AG09319 (cell line): ENCODE results near the gene SEC22A.

Experiments
- DNase-seq: peaks from one replicate; pipeline ENCODE4 v3.0.0-alpha.2; 2010; ENCODE audit warnings: low read depth; ENCODE audit errors: extremely low read depth
- TF ChIP-seq, protein P1 (sequence below): IDR thresholded peaks from 2 replicates; pipeline ENCODE4 v1.5.1; 2011; ENCODE audit warnings: low read depth, mild to moderate bottlenecking, inconsistent platforms, low read length, moderate library complexity

Gene SEC22A

DNA sequence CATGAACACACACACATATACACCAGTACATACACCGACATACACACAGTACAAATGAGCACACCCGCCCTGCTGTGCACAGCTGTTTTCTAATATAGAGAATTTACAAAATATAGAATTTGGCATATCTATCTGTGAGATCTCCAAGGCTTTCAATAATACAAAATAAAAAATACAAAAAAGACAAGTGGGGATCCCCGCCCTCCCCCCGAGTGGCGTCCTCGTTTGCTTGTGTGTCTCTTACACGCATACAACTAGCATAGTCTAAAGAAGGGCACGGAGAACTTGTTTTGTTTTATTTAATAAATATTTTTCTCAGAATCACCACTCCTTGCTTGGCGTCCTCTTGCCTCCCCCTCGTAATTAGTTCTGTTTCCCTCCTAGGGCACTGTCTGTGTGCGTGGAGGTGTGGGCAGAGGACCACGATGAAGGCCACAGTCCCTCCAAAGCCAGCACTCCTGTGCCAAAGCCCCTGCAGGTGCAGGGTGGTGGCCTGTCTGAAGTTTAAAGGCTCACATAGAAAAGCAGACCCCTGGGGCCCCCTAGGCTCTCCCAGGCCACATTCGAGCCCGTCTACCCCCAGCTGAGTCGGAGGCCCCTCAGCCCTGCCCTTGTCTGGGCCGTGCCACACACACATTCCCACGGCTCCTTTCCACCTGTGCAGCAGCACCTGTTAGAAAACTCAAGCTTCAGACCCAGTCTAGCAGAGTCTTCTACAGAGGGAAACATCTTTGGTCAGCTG lies 82.1 kb downstream of the SEC22A start:
- DNase-seq, result no peak
- TF ChIP-seq, protein P1, sequence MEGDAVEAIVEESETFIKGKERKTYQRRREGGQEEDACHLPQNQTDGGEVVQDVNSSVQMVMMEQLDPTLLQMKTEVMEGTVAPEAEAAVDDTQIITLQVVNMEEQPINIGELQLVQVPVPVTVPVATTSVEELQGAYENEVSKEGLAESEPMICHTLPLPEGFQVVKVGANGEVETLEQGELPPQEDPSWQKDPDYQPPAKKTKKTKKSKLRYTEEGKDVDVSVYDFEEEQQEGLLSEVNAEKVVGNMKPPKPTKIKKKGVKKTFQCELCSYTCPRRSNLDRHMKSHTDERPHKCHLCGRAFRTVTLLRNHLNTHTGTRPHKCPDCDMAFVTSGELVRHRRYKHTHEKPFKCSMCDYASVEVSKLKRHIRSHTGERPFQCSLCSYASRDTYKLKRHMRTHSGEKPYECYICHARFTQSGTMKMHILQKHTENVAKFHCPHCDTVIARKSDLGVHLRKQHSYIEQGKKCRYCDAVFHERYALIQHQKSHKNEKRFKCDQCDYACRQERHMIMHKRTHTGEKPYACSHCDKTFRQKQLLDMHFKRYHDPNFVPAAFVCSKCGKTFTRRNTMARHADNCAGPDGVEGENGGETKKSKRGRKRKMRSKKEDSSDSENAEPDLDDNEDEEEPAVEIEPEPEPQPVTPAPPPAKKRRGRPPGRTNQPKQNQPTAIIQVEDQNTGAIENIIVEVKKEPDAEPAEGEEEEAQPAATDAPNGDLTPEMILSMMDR, result no peak

DNA sequence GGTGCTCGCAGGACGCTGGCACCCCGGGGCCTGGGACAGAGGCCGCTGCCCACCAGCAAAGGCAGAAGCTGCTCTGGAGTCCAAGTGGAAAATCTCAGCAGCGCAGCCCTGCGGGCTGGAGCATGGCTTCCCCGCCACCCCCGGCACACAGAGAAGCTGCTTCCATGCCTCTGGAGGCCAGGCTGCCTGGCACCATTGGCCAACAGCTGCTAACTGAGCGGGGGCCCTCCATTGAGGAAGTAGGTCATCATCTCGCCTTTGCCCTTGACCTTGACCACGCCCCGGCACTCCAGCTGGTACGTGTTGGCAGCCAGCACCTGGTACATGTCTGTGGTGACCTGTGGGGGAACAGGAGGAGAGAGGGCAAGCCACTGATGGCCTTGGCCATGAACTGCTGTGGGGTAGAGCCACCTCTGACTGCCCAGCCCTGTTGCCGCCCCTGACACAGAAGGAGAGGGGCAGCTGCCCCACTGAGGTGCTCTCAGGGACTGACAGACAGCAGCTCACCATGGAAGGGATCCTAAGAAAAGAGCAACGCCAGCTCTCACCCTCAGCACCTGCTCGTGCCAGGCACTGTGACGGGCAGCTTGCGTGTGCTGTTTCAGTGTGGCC lies 82.8 kb downstream of the SEC22A start:
- no peak for DNase-seq
- TF ChIP-seq, protein P1, result no peak

- no peak for DNase-seq
- TF ChIP-seq, protein P1, result no peak
These were observed 83.3 kb downstream of the SEC22A start for GRCh38 chr3:123285066-123285465.

DNA sequence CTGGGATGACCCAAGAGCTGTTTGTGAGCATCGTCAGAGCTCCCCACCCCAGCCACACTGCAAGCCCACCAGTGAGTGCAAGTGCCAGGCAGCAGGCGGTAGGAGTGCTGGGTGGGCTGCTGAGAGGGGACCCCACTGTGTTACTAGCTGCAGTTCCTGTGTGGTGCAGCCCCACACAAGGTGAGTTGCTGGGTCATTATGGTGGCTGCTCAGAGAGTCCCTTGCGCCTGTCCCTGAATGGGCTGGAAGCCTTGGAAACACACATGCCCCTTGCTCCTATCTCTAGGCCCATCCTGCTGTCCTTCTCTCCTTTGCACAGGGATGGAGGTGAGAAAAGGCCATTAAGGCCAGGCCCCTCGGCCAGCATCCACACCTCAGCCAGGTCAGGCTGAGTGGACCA lies 83.7 kb downstream of the SEC22A start:
- TF ChIP-seq, protein P1, result no peak
- DNase-seq, result no peak

- DNase-seq, result no peak
- TF ChIP-seq, protein P1, result no peak
These were observed 84.2 kb downstream of the SEC22A start for GRCh38 chr3:123285931-123286307.

- no peak for DNase-seq
- TF ChIP-seq, protein P1, result peak; percentile 87
These were observed 84.7 kb downstream of the SEC22A start for GRCh38 chr3:123286308-123287023.
